Kidney (tissue), 14 donors: ENCODE measurements around the gene DNAI1. TPM values are rescaled to one million over a fixed set of nuclear protein-coding genes. Genes with fewer than 3 reads are reported as not detected.

Experiments used
- DNase-seq, 5 donors: peaks; one replicate each; pipeline ENCODE4 v3.0.0-alpha.2; 2013 to 2020
- FAIRE-seq: peaks from 2 replicates; lab custom pipeline; 2012; peaks lifted over from hg19 to GRCh38; lab: Jason Lieb, UNC
- H3K27ac ChIP-seq, 2 donors: one replicate each; pipeline ENCODE4 v1.7.0; 2013; ENCODE audit warnings: low read depth in 2 of 2, low read length in 2 of 2, inconsistent platforms in 1 of 2
- H3K27me3 ChIP-seq: one replicate; pipeline ENCODE4 v1.7.1; 2013; ENCODE audit warnings: low read length, inconsistent platforms; ENCODE audit not compliant: control insufficient read depth, insufficient read depth
- H3K36me3 ChIP-seq, 3 donors: one replicate each; pipeline versions ENCODE4 v1.7.0 to v1.7.1; 2013; ENCODE audit warnings: low read length in 3 of 3, control low read depth in 1 of 3, inconsistent platforms in 1 of 3; ENCODE audit not compliant: insufficient read depth in 3 of 3, control insufficient read depth in 2 of 3
- H3K4me1 ChIP-seq, 3 donors: one replicate each; pipeline versions ENCODE4 v1.7.0 to v1.7.1; 2013; ENCODE audit warnings: low read length in 3 of 3, inconsistent platforms in 1 of 3, low read depth in 1 of 3; ENCODE audit not compliant: control insufficient read depth in 2 of 3, insufficient read depth in 2 of 3
- H3K4me3 ChIP-seq, 3 donors: one replicate each; pipeline versions ENCODE4 v1.7.0 to v1.8.1; 2013; ENCODE audit warnings: low read length in 3 of 3, control low read depth in 1 of 3, inconsistent platforms in 1 of 3
- H3K9ac ChIP-seq, 3 donors: one replicate each; pipeline versions ENCODE4 v1.7.0 to v1.7.1; 2013; ENCODE audit warnings: low read length in 3 of 3, control low read depth in 1 of 3, inconsistent platforms in 1 of 3
- H3K9me3 ChIP-seq, 3 donors: one replicate each; pipeline versions ENCODE4 v1.7.0 to v1.7.1; 2013; ENCODE audit warnings: low read length in 3 of 3, control low read depth in 1 of 3, inconsistent platforms in 1 of 3; ENCODE audit not compliant: control insufficient read depth in 2 of 3, insufficient read depth in 1 of 3
- CTCF ChIP-seq: IDR thresholded peaks from 3 replicates; pipeline ENCODE4 v1.5.1; 2012; ENCODE audit warnings: mild to moderate bottlenecking, moderate library complexity, borderline replicate concordance; ENCODE audit not compliant: insufficient read depth; ENCODE audit errors: extremely low read depth
- intact Hi-C: fragments of 100-400 bp; cut with DNase I; formaldehyde crosslinking; loops from one replicate; pipeline ENCODE4 v1.11.1; 2022
- polyA plus RNA-seq: library from polyadenylated mRNA; stranded (reverse); fragments of 350-450 nt; fragmentation: Illumina TruSeq; extraction: RNeasy Lipid Tissue Mini Kit (QIAGEN cat#74804); gene quantifications from one replicate; pipeline ENCODE4 v1.2.3, GENCODE V29; 2014; ENCODE audit warnings: low read depth, low replicate concordance; ENCODE audit not compliant: insufficient read depth
- total RNA-seq: library from RNA; stranded (reverse); fragmentation: NEBNext Ultra II Directional; extraction: Animal tissue kit (Norgen Biotek cat#: 25700); gene quantifications from one replicate; pipeline ENCODE4 v1.2.1, GENCODE V29; 2021
- donor health status: control.
- donor health status: control.
- donor health status: control.
- donor health status: control.
- donor health status: control.
- donor health status: DM: yes; HTN: yes; CAD: no.
- donor health status: Normal renal cell carcinoma (clear cell type).

DNAI1 gene
- total and polyA plus RNA-seq, 2 donors from 2014 or later: 2.4 to 3.0 TPM

GRCh38 chr9:34446468-34446891, 12.1 kb upstream of the DNAI1 start:
- TF ChIP-seq CTCF: no peak
- intact Hi-C loops: loop anchor here (10.0 kb wide), 1 partner anchor 48 kb away; no protein-coding TSS in a partner anchor
- FAIRE-seq (no peak), DNase-seq (no peak)
- Histone ChIP-seq H3K9me3 (no peaks in the 10 kb centered on the region), H3K36me3 (no peaks in the 10 kb centered on the region), H3K27ac (no peak overlapping the region), H3K4me3 (no peak overlapping the region), H3K9ac (no peak overlapping the region), H3K4me1 (peaks cover 0 to 2% (median 0%) of the 10 kb centered on the region in 3 donors), H3K27me3 (no peaks in the 10 kb centered on the region)

DNA sequence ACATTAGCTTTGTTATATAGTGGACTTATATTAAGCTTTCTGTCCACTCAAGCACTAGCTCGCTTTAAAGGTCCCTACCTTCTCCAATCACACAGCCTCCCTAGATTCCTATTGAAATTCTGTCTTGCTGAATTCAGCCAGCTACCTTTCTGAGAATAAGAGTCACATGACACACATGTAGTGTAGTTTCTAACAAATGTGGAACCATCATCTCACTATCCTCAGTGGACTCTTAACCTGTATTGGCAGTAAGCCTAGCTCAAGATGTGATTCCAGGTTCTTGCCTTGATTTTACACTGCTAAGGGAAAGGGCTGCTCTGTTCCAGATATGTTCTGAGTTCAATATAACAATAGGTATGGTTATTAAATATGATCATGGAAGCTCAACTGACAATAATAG, 11.7 kb upstream of the DNAI1 start:
- intact Hi-C loops: loop anchor here (10.0 kb wide), 1 partner anchor 48 kb away; no protein-coding TSS in a partner anchor
- Histone ChIP-seq H3K4me3 (no peak overlapping the region), H3K4me1 (peaks cover 0 to 2% (median 0%) of the 10 kb centered on the region in 3 donors), H3K36me3 (no peaks in the 10 kb centered on the region), H3K9me3 (no peaks in the 10 kb centered on the region), H3K9ac (no peak overlapping the region), H3K27ac (no peak overlapping the region), H3K27me3 (no peaks in the 10 kb centered on the region)
- no peak for TF ChIP-seq CTCF
- FAIRE-seq (no peak), DNase-seq (no peak)

- Histone ChIP-seq H3K36me3 (no peaks in the 10 kb centered on the region), H3K9me3 (no peaks in the 10 kb centered on the region), H3K27me3 (no peaks in the 10 kb centered on the region), H3K9ac (no peak overlapping the region), H3K4me1 (peaks cover 0 to 2% (median 0%) of the 10 kb centered on the region in 3 donors), H3K27ac (no peak overlapping the region), H3K4me3 (no peak overlapping the region)
- intact Hi-C loops: no loop called here
- FAIRE-seq (no peak), DNase-seq (no peak)
- TF ChIP-seq CTCF: no peak
Observed at GRCh38 chr9:34450644-34451043, 8.0 kb upstream of the DNAI1 start.

GRCh38 chr9:34451135-34451534, 7.5 kb upstream of the DNAI1 start:
- no peak overlapping the region for H3K9ac ChIP-seq
- no peak for DNase-seq

More at GRCh38 chr9:34451135-34451534, 7.5 kb upstream of the DNAI1 start:
- no peak for FAIRE-seq
- Histone ChIP-seq H3K27me3 (no peaks in the 10 kb centered on the region), H3K9me3 (no peaks in the 10 kb centered on the region), H3K4me3 (no peak overlapping the region), H3K4me1 (peaks cover 0 to 2% (median 0%) of the 10 kb centered on the region in 3 donors), H3K36me3 (no peaks in the 10 kb centered on the region), H3K27ac (no peak overlapping the region)
- TF ChIP-seq CTCF: no peak
- intact Hi-C loops: no loop called here
